ENCODE measurements around the gene TRIM66. TPM values are rescaled to one million over a fixed set of nuclear protein-coding genes. Genes with fewer than 3 reads are reported as not detected.

Gene TRIM66
- total and polyA plus RNA-seq, 4 donors: 3.4 to 18.7 (median 8.9) TPM

- WGBS, 2 donors: 56 to 77% methylated on average over 7 of the region's 7 CpGs
- Histone ChIP-seq H3K27me3 (ENCODE audit: control insufficient read depth in 1 of 2, insufficient read depth in 2 of 2, low read length in 1 of 2) (no peaks in the 10 kb centered on the region), H3K4me3 (ENCODE audit: low read length in 2 of 2) (no peak overlapping the region), H3K4me1 (ENCODE audit: control insufficient read depth in 1 of 2, insufficient read depth in 2 of 2, low read length in 2 of 2) (no peaks in the 10 kb centered on the region), H3K27ac (ENCODE audit: low read depth in 1 of 2, low read length in 2 of 2) (no peak overlapping the region), H3K36me3 (ENCODE audit: control insufficient read depth in 1 of 2, insufficient read depth in 2 of 2, low read length in 1 of 2) (no peaks in the 10 kb centered on the region), H3K9me3 (ENCODE audit: control insufficient read depth, low read length) (no peaks in the 10 kb centered on the region)
- DNase-seq (no peak), ATAC-seq (ENCODE audit: low FRiP score) (no peak)
- intact Hi-C loops (cut with DNase I): no loop called here
Observed at GRCh38 chr11:8610532-8611116, 71.8 kb downstream of the TRIM66 start.

- WGBS, 2 donors: 66 to 71% methylated on average over 1 of the region's 1 CpG
- no peak overlapping the region for H3K27ac ChIP-seq (ENCODE audit: low read depth in 1 of 2, low read length in 2 of 2)
- ATAC-seq (ENCODE audit: low FRiP score): no peak
- H3K9me3 ChIP-seq (ENCODE audit: control insufficient read depth, low read length): no peaks in the 10 kb centered on the region
- H3K4me1 ChIP-seq (ENCODE audit: control insufficient read depth in 1 of 2, insufficient read depth in 2 of 2, low read length in 2 of 2): no peaks in the 10 kb centered on the region
- no peak overlapping the region for H3K4me3 ChIP-seq (ENCODE audit: low read length in 2 of 2)
- intact Hi-C loops (cut with DNase I): no loop called here
- H3K36me3 ChIP-seq (ENCODE audit: control insufficient read depth in 1 of 2, insufficient read depth in 2 of 2, low read length in 1 of 2): no peaks in the 10 kb centered on the region
- no peak for DNase-seq
- no peaks in the 10 kb centered on the region for H3K27me3 ChIP-seq (ENCODE audit: control insufficient read depth in 1 of 2, insufficient read depth in 2 of 2, low read length in 1 of 2)
Observed at GRCh38 chr11:8608652-8609051, 73.8 kb downstream of the TRIM66 start.

DNA sequence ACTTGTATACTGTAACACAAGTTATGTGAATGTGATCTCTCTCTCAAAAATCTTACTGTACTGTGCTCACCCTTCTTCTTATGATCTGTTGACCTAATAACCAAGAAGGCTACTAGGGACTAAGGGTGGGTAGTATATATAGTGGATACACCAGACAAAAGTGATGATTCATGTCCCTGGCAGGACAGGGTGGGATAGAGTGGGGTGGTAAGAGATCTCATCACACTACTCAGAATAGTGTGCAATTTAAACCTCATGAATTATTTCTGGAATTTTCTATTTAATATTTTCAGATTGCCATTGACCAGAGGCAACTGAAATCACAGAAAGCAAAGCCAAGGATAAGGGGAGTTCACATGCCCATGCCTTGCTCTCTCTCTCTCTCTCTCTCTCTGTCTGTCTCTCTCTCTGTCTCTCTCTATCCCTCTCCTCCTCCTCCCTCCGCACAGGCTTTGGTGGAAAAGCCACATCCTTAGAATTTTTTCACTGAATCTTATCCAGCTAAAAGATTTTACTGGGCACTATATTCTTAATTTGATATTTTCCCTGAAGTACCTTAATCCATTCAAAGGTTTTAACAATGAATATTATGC, 76.4 kb downstream of the TRIM66 start:
- DNase-seq: no peak
- H3K27ac ChIP-seq (ENCODE audit: low read depth in 1 of 2, low read length in 2 of 2): no peak overlapping the region
- no peaks in the 10 kb centered on the region for H3K36me3 ChIP-seq (ENCODE audit: control insufficient read depth in 1 of 2, insufficient read depth in 2 of 2, low read length in 1 of 2)
- WGBS, 2 donors: 73 to 87% methylated on average over 1 of the region's 1 CpG
- H3K4me3 ChIP-seq (ENCODE audit: low read length in 2 of 2): no peak overlapping the region
- H3K27me3 ChIP-seq (ENCODE audit: control insufficient read depth in 1 of 2, insufficient read depth in 2 of 2, low read length in 1 of 2): no peaks in the 10 kb centered on the region
- intact Hi-C loops (cut with DNase I): no loop called here
- H3K4me1 ChIP-seq (ENCODE audit: control insufficient read depth in 1 of 2, insufficient read depth in 2 of 2, low read length in 2 of 2): no peaks in the 10 kb centered on the region
- no peaks in the 10 kb centered on the region for H3K9me3 ChIP-seq (ENCODE audit: control insufficient read depth, low read length)
- ATAC-seq (ENCODE audit: low FRiP score): no peak

- H3K9me3 ChIP-seq (ENCODE audit: control insufficient read depth, low read length): no peaks in the 10 kb centered on the region
- no peak overlapping the region for H3K4me3 ChIP-seq (ENCODE audit: low read length in 2 of 2)
- no peak overlapping the region for H3K27ac ChIP-seq (ENCODE audit: low read depth in 1 of 2, low read length in 2 of 2)
- intact Hi-C loops (cut with DNase I): no loop called here
- H3K36me3 ChIP-seq (ENCODE audit: control insufficient read depth in 1 of 2, insufficient read depth in 2 of 2, low read length in 1 of 2): no peaks in the 10 kb centered on the region
- 13 to 14% methylated on average over 9 of the region's 9 CpGs for WGBS, 2 donors
- H3K4me1 ChIP-seq (ENCODE audit: control insufficient read depth in 1 of 2, insufficient read depth in 2 of 2, low read length in 2 of 2): no peaks in the 10 kb centered on the region
- no peaks in the 10 kb centered on the region for H3K27me3 ChIP-seq (ENCODE audit: control insufficient read depth in 1 of 2, insufficient read depth in 2 of 2, low read length in 1 of 2)
- DNase-seq: peak; percentile 67 to 82
- peak; percentile 83 for ATAC-seq (ENCODE audit: low FRiP score)
Observed at GRCh38 chr11:8604078-8604723, 78.3 kb downstream of the TRIM66 start.

- ATAC-seq (ENCODE audit: low FRiP score) (no peak), DNase-seq (no peak)
- no peaks in the 10 kb centered on the region for H3K9me3 ChIP-seq (ENCODE audit: control insufficient read depth, low read length)
- H3K4me3 ChIP-seq (ENCODE audit: low read length in 2 of 2): no peak overlapping the region
- WGBS, 2 donors: 69 to 81% methylated on average over 2 of the region's 2 CpGs
- intact Hi-C loops (cut with DNase I): no loop called here
- no peaks in the 10 kb centered on the region for H3K27me3 ChIP-seq (ENCODE audit: control insufficient read depth in 1 of 2, insufficient read depth in 2 of 2, low read length in 1 of 2)
- no peaks in the 10 kb centered on the region for H3K4me1 ChIP-seq (ENCODE audit: control insufficient read depth in 1 of 2, insufficient read depth in 2 of 2, low read length in 2 of 2)
- no peaks in the 10 kb centered on the region for H3K36me3 ChIP-seq (ENCODE audit: control insufficient read depth in 1 of 2, insufficient read depth in 2 of 2, low read length in 1 of 2)
- H3K27ac ChIP-seq (ENCODE audit: low read depth in 1 of 2, low read length in 2 of 2): no peak overlapping the region
Observed at GRCh38 chr11:8603696-8604077, 78.8 kb downstream of the TRIM66 start.

DNA sequence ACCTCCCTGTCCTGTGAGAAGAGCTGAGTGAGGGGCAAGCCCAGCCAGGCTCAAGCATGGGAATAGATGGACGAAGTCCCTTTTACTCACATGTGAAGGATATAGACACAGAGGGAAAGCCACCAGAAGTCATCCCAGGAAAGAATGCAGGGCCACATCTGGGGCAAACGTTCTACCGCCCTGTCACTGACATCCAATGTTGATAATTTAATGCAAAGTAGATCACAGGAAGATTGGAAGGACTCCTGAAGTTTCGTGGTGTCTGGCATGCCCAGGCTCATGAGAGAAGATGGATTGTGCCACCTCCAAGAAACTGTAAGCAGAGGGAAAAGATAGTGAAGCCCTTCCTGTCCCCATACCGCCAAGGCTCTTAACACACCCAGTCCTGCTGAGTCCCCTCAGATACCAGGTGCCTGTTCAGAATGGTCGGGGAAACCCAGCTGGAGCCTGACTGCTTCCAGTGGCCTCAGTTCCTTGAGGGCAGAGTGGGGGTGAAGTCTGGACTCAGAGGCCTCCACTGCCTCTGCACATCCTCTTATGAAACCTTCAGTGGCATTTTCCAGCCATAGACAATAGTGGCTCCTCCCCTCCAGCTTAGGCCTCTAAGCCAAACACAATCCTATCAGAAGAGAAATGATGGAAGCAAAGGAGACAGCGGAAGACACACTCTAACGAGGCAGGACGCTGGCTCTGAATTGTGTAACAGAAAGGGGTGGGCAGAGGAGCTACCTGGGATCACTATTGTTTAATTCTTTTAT, 80.9 kb downstream of the TRIM66 start:
- no peaks in the 10 kb centered on the region for H3K36me3 ChIP-seq (ENCODE audit: control insufficient read depth in 1 of 2, insufficient read depth in 2 of 2, low read length in 1 of 2)
- no peaks in the 10 kb centered on the region for H3K4me1 ChIP-seq (ENCODE audit: control insufficient read depth in 1 of 2, insufficient read depth in 2 of 2, low read length in 2 of 2)
- H3K27me3 ChIP-seq (ENCODE audit: control insufficient read depth in 1 of 2, insufficient read depth in 2 of 2, low read length in 1 of 2): no peaks in the 10 kb centered on the region
- no peaks in the 10 kb centered on the region for H3K9me3 ChIP-seq (ENCODE audit: control insufficient read depth, low read length)
- no peak overlapping the region for H3K27ac ChIP-seq (ENCODE audit: low read depth in 1 of 2, low read length in 2 of 2)
- ATAC-seq (ENCODE audit: low FRiP score) (no peak), DNase-seq (no peak)
- 84 to 87% methylated on average over 9 of the region's 9 CpGs for WGBS, 2 donors
- no peak overlapping the region for H3K4me3 ChIP-seq (ENCODE audit: low read length in 2 of 2)
- intact Hi-C loops (cut with DNase I): no loop called here

DNA sequence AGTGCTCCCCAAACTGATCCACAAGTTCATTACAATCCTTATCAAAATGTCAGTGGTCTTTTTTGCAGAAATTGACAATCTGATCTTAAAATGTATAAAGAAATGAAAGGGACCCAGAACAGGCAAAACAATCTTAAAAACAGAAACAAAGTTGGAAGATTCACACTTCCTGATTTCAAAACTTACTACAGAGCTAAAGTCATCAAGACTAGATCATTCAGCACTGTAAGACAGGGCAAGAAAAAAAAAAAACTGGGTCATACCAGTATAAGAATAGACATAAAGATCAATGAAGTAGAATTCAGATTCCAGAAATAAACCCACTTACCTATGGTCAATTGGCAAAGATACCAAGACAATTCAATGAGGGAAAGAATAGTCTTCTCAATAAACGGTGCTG, 84.0 kb downstream of the TRIM66 start:
- DNase-seq (no peak), ATAC-seq (ENCODE audit: low FRiP score) (no peak)
- Histone ChIP-seq H3K36me3 (ENCODE audit: control insufficient read depth in 1 of 2, insufficient read depth in 2 of 2, low read length in 1 of 2) (no peaks in the 10 kb centered on the region), H3K4me1 (ENCODE audit: control insufficient read depth in 1 of 2, insufficient read depth in 2 of 2, low read length in 2 of 2) (no peaks in the 10 kb centered on the region), H3K4me3 (ENCODE audit: low read length in 2 of 2) (no peak overlapping the region), H3K27me3 (ENCODE audit: control insufficient read depth in 1 of 2, insufficient read depth in 2 of 2, low read length in 1 of 2) (peaks cover 0 to 1% of the 10 kb centered on the region in 2 donors), H3K27ac (ENCODE audit: low read depth in 1 of 2, low read length in 2 of 2) (no peak overlapping the region), H3K9me3 (ENCODE audit: control insufficient read depth, low read length) (no peaks in the 10 kb centered on the region)
- WGBS, 2 donors: 88 to 90% methylated on average over 1 of the region's 1 CpG
- intact Hi-C loops (cut with DNase I): no loop called here

GRCh38 chr11:8597182-8597581, 85.3 kb downstream of the TRIM66 start:
- H3K4me3 ChIP-seq (ENCODE audit: low read length in 2 of 2): no peak overlapping the region
- intact Hi-C loops (cut with DNase I): no loop called here
- ATAC-seq (ENCODE audit: low FRiP score): peak; percentile 63
- 45 to 47% methylated on average over 3 of the region's 3 CpGs for WGBS, 2 donors
- H3K4me1 ChIP-seq (ENCODE audit: control insufficient read depth in 1 of 2, insufficient read depth in 2 of 2, low read length in 2 of 2): no peaks in the 10 kb centered on the region
- no peak for DNase-seq
- H3K9me3 ChIP-seq (ENCODE audit: control insufficient read depth, low read length): no peaks in the 10 kb centered on the region
- no peaks in the 10 kb centered on the region for H3K36me3 ChIP-seq (ENCODE audit: control insufficient read depth in 1 of 2, insufficient read depth in 2 of 2, low read length in 1 of 2)
- H3K27ac ChIP-seq (ENCODE audit: low read depth in 1 of 2, low read length in 2 of 2): no peak overlapping the region
- H3K27me3 ChIP-seq (ENCODE audit: control insufficient read depth in 1 of 2, insufficient read depth in 2 of 2, low read length in 1 of 2): peaks cover 0 to 1% of the 10 kb centered on the region in 2 donors
